AG08395 (cell line): ENCODE results near the gene MYBPHL.

Source experiments
- DNase-seq: peaks from one replicate; pipeline ENCODE4 v3.0.0; 2012; ENCODE audit warnings: mixed read lengths, low spot score

MYBPHL gene

DNA sequence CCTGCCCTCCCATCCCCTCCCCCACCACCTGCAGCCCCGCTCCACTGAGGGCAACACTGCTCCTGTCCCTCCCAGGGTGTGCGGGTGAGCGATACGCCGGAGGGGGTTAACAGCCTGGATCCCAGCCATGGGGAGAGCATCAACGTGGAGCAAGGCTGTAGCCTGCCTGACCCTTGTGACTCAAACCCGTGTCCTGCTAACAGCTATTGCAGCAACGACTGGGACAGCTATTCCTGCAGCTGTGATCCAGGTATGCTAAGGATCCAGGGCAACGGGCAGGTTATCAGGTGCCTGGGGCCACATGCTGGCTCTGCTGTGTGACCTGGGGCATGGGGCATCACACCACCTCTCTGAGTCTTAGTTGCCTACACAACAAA, 42.4 kb downstream of the MYBPHL start:
- no peak for DNase-seq

DNA sequence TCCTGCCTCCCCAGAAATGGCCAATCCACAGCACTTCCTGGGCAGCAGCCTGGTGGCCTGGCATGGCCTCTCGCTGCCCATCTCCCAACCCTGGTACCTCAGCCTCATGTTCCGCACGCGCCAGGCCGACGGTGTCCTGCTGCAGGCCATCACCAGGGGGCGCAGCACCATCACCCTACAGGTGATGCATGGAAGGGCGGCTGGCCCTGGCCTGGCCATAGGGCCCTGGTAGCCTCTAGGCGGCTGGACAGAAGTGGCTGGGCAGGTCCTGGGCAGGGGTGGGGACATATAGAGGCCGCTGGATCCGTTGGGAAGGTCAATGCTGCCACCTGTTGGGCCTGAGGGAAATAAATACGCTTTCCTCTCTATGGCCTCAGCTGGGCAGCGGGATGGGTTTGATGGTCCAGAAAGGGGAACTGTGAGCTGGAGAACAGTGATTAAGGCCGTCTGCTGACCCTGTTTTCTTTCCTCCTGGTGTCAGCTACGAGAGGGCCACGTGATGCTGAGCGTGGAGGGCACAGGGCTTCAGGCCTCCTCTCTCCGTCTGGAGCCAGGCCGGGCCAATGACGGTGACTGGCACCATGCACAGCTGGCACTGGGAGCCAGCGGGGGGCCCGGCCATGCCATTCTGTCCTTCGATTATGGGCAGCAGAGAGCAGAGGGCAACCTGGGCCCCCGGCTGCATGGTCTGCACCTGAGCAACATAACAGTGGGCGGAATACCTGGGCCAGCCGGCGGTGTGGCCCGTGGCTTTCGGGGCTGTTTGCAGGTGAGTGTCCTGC, 43.0 kb downstream of the MYBPHL start:
- peak; percentile 90 for DNase-seq

DNA sequence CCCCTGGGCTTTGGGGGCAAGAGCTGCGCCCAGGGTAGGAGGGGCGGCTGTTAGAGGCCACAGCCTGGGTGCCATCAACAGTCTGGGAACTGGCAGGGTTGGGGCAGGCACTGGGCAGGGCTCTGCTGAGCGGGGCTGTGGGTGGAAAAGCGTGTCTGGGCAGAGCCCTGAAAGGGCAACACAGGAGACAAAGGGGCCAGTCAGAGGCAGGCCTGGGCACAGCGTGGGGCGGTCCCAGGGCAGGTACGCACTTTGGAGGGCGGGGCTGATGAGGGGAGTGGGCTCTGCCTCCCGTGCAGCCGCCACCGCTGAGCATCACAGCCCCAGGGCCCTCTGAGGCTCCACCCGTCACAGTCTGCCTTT, 43.6 kb downstream of the MYBPHL start:
- DNase-seq = no peak

DNA sequence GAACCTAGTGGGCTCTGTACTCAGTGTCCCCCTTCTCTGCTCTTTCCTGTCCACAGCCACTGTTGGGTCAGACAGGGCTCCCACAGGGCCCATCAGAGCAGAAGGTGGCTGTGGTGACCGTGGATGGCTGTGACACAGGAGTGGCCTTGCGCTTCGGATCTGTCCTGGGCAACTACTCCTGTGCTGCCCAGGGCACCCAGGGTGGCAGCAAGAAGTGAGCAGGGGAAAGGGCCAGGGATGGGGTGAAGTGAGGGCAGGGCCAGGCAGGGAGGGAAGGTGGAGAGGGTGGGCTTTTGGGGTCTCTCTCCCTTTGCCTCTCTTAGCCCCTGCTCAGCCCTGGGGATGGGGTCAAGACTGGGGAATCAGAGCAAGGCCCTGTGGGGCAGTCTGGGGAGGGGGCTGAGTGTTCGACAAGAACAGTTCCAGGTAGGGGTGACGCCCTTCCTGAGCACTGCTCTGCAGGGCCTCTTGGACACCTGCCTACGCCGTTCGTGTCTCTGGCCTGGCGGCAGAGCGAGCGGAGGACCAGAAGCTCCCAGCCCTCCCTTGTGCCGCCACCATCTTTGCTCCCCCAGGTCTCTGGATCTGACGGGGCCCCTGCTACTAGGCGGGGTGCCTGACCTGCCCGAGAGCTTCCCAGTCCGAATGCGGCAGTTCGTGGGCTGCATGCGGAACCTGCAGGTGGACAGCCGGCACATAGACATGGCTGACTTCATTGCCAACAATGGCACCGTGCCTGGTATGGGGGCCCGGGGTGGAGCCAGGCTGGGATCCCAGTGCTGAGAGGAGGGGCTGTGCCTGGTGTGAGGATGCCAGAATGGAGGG, 44.4 kb downstream of the MYBPHL start:
- no peak for DNase-seq

DNA sequence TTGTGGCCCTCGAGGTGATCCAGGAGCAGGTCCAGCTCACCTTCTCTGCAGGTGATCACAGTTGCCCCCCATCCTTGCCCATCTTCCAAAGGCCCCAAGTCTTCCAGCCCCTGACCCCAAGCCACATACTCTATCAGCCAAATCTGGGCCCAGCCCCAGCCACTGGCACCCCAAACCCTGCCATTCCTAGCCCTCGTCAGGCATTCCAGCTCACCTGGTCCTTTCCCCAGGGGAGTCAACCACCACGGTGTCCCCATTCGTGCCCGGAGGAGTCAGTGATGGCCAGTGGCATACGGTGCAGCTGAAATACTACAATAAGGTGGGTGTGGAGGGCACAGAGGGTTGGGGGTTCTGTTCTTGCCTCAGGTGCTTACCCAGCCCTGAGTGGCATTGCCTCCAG, 45.2 kb downstream of the MYBPHL start:
- DNase-seq = no peak

DNA sequence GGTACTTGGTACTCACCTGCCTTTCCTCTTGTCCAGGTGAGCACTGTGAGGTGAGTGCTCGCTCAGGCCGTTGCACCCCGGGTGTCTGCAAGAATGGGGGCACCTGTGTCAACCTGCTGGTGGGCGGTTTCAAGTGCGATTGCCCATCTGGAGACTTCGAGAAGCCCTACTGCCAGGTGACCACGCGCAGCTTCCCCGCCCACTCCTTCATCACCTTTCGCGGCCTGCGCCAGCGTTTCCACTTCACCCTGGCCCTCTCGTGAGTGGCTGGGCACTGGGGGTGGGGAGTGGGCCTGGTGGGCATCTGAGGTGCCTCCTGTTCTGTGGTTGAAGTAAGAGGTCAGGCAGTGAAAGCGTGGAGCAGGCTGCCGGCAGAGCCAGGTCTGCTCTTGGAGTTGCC, 45.8 kb downstream of the MYBPHL start:
- DNase-seq = no peak

DNA sequence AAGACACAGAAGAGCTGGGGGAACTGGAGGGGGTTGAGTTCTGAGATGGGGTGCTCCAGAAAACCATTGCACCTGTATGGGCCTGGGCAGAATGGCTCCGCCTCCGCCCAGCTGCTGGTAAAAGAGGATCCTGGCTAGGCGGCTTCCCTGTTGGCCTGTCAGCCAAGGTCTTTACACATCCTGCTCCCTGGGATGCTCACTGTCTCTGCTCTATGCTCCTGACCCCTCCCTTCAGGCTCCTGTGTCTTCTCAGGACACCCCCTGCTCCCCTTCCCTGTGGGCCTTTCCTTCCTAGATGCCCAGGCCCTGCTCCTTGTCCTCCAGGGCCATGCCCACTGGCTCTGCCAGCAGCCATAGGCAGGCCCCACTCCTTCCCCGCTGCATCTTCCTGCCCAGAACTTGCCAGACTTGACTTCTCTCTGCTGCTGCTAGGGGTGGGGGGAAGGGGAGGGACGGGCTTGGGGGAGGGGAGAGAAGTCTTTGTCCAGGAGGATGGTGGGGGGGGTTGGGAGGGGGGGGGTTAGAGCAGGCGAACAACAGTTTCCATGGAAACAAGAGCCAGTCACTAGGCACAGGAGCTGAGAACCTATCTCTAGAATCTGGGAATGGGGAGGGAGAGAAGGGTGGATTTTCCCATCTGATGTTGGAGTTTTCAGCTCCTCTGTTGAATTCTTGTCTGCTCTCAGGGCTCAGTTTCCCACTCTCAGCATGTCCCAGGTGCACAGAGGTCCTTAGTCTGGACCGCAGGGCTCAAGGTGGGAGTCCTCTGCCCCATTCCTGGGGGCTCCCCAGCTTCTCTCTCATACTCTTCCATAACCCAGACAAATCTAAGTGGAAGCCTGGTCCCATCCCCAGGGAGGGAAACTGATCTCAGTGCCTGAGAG, 46.9 kb downstream of the MYBPHL start:
- DNase-seq = no peak

DNA sequence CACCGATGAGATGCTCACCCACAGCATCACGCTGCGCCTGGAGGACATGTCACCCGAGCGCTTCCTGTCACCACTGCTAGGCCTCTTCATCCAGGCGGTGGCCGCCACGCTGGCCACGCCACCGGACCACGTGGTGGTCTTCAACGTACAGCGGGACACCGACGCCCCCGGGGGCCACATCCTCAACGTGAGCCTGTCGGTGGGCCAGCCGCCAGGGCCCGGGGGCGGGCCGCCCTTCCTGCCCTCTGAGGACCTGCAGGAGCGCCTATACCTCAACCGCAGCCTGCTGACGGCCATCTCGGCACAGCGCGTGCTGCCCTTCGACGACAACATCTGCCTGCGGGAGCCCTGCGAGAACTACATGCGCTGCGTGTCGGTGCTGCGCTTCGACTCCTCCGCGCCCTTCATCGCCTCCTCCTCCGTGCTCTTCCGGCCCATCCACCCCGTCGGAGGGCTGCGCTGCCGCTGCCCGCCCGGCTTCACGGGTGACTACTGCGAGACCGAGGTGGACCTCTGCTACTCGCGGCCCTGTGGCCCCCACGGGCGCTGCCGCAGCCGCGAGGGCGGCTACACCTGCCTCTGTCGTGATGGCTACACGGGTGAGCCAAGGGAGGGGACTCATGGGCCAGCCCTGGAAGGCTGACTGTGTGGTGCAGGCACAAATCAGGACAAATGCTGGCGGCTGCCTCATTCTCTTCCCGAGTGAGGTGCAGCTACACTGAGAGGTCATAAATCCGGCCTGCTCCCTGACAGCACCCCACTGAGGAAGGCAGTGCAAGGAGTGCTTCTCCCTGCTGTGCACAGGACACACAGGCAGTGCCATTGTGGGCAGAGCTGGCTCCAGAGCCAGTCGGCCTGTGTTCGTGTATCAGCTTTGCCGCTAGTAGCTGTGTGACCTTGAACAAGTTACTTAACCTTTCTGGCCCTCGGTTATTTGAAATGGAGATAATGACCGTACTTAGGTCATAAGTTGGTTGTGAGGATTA, 48.0 kb downstream of the MYBPHL start:
- DNase-seq = no peak

DNA sequence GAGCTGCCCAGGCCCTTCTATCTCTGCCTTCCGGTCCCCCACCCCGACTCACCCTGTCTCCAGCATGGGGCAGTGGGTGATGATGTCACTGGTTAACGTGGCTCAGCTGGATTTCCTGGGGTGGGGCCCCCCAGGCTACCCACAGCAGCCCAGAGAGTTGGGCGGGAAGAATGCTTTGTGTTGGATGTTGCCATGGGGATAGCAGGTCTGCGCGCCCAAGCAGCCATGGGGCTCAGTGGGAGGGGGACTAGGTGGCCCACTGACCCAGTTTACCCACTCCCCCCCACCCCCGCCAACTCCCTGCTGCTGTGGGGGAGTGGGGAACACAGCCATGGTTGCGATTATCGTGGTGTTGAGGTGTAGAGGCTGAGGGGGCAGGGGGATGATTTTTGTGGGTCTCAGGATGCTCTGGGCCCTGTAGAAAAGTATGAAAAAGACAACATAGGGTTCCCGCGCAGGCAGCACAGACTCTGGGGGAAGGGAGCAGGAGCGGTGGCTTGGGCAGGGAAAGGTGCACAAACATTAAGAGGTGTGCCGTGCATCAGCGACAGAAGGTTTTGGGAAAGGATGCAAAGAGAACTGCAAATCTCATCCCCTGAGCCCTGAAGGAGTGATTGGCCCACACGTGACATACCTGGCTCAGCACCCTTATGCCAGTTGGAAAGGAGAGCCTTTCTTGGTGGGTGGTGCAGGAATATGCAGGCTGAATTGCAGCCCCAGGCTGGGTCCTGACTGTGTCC, 49.0 kb downstream of the MYBPHL start:
- no peak for DNase-seq

DNA sequence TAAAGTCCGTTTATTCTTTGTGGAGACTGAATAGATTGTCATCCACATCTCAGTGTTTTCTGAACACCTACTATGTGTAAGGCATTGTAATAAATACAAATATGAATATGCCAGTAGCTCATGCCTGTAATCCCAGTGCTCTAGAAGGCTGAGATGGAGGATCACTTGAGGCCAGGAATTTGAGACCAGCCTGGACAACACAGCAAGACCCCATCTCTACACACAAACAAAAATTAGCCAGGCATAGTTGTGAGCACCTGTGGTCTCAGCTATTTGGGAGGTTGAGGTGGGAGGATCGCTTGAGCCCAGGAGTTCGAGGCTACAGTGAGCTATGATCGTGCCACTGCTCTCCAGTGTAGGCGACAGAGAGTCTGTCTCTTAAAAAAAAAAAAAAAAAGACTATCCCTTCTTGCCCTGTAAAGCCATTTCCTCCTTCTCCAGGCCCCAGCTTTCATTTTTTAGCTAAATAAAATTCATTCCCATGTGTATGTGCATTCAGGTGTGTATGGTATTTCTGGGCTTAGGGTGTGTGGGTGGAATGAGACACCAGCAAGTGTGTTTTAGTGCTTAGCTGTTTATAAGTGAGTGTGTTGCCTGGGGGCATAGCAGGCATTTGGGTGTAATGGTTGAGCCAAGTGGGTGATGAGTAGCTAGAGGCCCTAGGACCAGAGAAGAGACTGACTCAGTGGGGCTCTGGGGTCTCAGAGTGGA, 49.7 kb downstream of the MYBPHL start:
- no peak for DNase-seq

DNA sequence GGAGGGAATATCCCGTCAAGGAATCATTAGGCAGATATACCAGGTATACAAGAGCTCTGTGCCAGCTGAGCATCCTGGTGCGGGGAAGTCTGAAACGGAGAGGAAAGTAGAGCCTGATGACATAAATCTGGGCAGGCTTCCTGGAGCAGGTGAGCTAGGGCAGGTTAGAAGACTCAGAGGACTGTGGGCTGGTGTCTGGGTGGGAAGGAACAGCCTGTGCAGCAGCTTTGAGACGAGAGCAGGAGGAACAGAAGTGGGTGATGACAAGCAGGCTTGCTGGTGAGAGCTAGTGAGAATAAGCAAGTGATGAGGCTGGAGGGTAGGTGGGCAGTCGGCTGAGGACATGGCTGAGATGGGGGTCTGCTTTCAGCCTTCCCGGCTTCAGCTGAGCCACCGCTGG, 50.7 kb downstream of the MYBPHL start:
- no peak for DNase-seq

DNA sequence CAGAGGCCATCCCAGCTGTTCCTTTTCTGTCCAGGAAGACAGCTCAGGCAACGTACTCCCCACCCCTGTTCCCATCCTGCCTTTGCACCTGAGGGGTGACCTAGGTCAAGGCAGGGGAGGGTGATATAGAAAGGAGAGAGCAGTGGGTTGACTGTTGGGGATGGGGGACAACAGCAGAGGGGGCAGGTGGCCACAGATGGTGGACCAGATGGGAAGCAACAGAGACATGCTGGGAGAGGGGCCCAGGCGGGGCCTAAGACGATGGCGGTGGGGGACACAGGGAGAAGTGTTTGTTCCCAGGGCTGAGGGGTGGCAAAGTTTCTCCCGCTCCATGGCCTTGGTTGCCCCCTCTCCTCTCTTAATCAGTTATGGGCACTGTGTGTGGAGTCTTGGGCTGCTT, 51.1 kb downstream of the MYBPHL start:
- DNase-seq = no peak

DNA sequence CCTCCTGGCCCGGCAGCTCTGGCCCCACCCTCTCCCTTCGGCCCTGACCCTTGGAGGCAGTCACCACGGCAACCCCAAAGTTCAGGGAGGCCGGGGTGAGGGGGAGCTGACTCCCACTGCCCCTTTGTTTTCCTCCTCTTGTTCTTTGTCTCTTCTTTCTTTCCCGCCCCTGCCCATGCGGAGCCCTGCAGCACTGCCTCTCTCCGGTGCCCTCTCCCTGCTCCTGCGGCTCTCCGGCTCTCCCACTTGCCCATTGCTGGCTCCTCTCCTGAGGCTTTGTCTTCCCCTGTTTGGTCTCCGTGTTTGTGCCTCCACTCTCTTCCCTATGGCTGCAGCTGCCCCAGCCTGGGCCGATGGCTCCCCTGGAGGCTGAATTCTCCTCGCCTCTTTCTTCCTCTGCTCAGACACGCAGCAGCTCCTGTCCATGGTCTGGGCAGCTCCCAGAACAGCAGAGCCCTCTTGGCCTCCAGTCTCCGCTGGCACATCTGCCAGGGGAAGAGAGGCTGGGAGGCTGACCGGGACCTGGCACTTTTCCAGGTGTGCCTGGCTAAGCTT, 51.6 kb downstream of the MYBPHL start:
- DNase-seq = no peak

DNA sequence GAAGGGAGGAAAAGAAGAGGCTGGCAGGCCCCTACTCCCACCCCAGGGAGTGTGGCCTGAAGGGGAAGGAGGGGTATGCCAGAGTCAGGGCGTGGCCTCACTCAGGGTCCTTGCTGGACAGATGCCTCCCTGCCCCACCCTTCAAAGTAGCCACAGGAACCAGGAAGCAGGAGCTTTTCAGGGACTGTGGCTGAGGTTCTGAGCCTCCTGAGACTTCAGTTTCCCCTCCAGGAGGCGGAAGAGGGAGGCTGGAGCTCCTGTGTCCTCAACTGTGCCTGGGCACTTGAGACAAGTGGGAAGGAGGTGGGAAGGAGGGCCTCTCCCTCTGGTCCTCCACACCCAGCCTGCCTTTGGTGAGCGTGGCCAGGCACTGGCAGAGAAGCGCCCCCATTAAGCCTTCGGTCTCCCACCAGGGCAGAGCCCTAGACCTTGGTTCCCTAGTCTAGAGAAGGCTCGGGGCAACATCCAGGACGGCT, 52.2 kb downstream of the MYBPHL start:
- DNase-seq = no peak

DNA sequence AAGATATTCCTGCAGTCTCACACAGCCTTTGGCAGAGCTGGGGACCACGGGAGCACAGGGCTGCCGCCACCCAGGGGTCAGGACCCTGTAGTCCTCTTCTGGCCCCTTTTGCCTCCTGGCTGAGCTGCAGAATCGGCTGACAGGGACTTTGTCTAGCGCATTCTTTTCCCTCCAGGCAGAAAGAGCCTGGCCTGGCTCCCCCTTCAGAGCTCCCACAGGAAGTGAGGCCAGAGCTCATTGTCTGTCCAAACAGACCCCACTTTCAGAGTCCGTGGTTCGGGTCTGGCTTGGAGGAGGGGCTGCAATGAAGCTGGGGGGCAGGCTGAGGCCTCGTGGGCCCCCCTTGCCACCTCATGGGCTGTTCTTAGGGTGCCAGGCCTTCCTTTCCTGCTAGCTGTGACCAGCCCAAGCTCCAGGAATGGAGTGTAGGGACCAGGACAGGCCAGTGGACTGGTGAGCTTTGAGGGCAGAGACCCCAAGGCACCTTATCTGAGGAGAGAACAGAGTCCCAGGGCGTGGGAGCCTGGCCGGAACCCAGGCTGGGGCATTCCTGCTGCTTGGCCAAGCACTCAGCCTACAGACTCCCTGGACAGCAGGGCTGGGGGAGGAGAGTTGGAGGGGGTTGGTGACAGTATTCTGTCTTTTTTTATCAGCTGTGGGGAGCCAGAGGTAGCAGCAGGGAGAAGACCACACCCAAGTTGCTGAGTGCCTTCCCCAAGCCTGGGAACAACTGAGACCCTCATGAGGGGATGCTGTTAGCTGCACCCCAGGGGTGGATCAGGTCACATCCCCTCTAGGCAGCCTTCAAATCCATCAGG, 52.8 kb downstream of the MYBPHL start:
- DNase-seq = no peak

DNA sequence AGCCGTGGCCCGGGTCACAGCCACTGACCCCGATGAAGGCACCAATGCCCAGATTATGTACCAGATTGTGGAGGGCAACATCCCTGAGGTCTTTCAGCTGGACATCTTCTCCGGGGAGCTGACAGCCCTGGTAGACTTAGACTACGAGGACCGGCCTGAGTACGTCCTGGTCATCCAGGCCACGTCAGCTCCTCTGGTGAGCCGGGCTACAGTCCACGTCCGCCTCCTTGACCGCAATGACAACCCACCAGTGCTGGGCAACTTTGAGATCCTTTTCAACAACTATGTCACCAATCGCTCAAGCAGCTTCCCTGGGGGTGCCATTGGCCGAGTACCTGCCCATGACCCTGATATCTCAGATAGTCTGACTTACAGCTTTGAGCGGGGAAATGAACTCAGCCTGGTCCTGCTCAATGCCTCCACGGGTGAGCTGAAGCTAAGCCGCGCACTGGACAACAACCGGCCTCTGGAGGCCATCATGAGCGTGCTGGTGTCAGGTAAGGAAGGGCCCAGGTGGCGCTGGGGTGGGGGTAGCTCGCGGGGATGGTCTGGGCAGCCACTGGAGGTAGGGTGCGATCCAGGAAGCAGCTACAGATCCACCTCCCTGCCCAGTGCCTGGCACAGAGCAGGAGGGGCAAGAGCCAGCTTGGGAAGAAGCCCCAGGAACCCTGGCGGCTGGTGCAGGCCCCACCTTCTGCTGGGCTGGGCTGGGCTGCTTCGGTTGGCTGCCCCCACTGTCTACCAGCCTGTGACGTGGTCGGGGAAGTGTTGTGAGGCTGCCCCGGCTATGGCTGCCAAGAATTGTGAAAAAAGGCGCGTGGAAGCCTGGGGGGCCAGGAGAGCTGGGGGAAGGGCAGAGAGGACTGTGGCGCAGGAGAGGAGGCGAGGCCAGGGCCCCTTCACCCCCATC, 53.7 kb downstream of the MYBPHL start:
- DNase-seq = no peak

DNA sequence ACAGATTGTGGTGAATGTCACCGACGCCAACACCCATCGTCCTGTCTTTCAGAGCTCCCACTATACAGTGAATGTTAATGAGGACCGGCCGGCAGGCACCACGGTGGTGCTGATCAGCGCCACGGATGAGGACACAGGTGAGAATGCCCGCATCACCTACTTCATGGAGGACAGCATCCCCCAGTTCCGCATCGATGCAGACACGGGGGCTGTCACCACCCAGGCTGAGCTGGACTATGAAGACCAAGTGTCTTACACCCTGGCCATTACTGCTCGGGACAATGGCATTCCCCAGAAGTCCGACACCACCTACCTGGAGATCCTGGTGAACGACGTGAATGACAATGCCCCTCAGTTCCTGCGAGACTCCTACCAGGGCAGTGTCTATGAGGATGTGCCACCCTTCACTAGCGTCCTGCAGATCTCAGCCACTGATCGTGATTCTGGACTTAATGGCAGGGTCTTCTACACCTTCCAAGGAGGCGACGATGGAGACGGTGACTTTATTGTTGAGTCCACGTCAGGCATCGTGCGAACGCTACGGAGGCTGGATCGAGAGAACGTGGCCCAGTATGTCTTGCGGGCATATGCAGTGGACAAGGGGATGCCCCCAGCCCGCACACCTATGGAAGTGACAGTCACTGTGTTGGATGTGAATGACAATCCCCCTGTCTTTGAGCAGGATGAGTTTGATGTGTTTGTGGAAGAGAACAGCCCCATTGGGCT, 54.5 kb downstream of the MYBPHL start:
- no peak for DNase-seq
